ENCODE measurements around the gene HINFP.

DNA sequence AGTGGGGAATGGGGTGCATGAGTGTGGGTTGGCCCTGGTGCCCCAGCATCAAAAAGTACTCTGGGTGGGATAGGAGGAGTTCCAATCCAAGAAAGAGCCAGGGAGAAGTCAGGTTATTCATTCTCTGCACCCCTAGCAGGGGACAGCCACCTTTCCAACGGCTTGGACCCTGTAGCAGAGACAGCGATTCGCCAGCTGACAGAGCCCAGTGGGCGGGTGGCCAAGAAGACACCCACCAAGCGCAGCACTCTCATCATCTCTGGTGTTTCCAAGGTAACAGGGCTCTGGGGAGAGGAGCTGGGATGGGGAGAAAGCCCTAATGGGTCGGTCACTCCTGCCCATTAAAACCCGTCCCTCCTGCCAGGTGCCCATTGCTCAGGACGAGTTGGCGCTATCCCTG is 7.7 kb upstream of the HINFP start:
- TF ChIP-seq, protein P1, sequence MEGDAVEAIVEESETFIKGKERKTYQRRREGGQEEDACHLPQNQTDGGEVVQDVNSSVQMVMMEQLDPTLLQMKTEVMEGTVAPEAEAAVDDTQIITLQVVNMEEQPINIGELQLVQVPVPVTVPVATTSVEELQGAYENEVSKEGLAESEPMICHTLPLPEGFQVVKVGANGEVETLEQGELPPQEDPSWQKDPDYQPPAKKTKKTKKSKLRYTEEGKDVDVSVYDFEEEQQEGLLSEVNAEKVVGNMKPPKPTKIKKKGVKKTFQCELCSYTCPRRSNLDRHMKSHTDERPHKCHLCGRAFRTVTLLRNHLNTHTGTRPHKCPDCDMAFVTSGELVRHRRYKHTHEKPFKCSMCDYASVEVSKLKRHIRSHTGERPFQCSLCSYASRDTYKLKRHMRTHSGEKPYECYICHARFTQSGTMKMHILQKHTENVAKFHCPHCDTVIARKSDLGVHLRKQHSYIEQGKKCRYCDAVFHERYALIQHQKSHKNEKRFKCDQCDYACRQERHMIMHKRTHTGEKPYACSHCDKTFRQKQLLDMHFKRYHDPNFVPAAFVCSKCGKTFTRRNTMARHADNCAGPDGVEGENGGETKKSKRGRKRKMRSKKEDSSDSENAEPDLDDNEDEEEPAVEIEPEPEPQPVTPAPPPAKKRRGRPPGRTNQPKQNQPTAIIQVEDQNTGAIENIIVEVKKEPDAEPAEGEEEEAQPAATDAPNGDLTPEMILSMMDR (IDR thresholded peaks at IDR 0.05), result no peak
- no peak for TF ChIP-seq POLR2A (IDR thresholded peaks at IDR 0.05)
- TF ChIP-seq EP300 (IDR thresholded peaks at IDR 0.05), result no peak

Data from tibial nerve (tissue), 4 donors.